ENCODE measurements around the gene C10orf143. TPM values are rescaled to one million over a fixed set of nuclear protein-coding genes. Genes with fewer than 3 reads are reported as not detected.
"Not testable (repeated sequence)": the region's sequence is repeated elsewhere in the genome, so short reads cannot be mapped to it uniquely, and the experiment has no call there.

Gene C10orf143
- total RNA-seq, 1 donor from 2014 or later: 1.6 TPM

DNA sequence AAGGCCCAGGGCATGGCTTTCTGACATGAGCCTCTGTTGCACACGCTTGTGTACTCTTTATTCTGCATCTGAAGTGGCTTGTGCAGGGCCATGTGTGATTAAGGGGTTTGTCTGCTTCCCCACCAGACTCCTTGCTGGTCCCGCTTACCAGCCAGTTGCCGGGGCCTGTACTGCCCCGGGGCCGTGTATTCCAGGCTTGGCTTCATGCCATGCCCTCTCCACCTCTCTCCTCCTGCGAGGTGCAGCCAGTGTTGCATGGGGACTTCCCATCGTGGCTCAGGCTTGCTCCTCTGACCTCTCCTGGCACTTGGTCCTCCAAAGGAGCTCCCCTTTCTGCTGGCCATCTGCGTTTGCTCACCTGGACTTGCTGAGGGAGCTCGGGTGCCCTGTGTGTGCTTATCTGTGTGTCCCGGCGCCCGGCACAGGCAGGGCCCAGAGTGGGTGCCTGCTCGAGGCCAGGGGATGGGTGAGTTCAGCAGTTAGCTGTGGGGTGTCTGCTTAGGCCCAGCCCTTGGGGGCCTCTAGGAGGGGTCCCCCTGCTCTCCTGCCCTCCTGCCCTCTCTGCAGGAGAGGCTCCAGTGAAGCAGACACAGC is 11.0 kb upstream of the C10orf143 start:
- peaks cover 5% of the 10 kb centered on the region for H3K27me3 Mint-ChIP-seq (ENCODE audit: insufficient read depth, low read depth)

DNA sequence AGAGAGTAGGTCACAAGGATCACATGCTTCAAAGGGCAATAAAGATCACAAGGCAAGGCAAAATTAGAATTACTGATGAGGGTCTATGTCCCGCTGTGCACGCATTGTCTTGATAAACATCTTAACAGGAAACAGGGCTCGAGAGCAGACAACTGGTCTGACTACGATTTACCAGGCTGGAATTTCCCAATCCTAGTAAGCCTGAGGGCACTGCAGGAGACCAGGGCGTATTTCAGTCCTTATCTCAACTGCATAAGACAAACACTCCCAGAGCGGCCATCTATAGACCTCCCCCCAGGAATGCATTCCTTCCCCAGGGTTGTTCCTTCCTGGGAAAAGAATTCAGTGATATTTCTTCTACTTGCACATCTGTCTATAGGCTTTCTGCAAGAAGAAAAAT is 6.9 kb upstream of the C10orf143 start:
- not testable (repeated sequence) for H3K4me1 ChIP-seq; H3K36me3 Mint-ChIP-seq; H3K27me3 Mint-ChIP-seq (ENCODE audit: insufficient read depth, low read depth); H3K4me3 Mint-ChIP-seq; H3K36me3 ChIP-seq; H3K9ac ChIP-seq; H2AFZ ChIP-seq (replicated peaks); H3K9me3 ChIP-seq (ENCODE audit: low read depth); H3F3A ChIP-seq (ENCODE audit: low read depth); H3K4me1 Mint-ChIP-seq; H3K27me3 ChIP-seq; H3K79me2 ChIP-seq (ENCODE audit: low read depth); H3K27ac ChIP-seq; DNase-seq (ENCODE audit: low spot score); H3K4me2 ChIP-seq; H3K27ac Mint-ChIP-seq; H4K20me1 ChIP-seq (ENCODE audit: low read depth); H3K4me3 ChIP-seq
- peaks cover 16% of the 10 kb centered on the region for H3K9me3 Mint-ChIP-seq

More for the DNA sequence above, 11.0 kb upstream of the C10orf143 start:
- Mint-ChIP-seq H3K9me3 (peaks cover 10% of the 10 kb centered on the region), H3K4me1 (no peaks in the 10 kb centered on the region), H3K36me3 (no peaks in the 10 kb centered on the region), H3K27ac (no peak overlapping the region), H3K4me3 (no peak overlapping the region)
- TF ChIP-seq EZH2 (IDR thresholded peaks at IDR 0.05): no peak
- no peak for TF ChIP-seq EZH2phosphoT487 (IDR thresholded peaks at IDR 0.05)
- TF ChIP-seq, protein P1, sequence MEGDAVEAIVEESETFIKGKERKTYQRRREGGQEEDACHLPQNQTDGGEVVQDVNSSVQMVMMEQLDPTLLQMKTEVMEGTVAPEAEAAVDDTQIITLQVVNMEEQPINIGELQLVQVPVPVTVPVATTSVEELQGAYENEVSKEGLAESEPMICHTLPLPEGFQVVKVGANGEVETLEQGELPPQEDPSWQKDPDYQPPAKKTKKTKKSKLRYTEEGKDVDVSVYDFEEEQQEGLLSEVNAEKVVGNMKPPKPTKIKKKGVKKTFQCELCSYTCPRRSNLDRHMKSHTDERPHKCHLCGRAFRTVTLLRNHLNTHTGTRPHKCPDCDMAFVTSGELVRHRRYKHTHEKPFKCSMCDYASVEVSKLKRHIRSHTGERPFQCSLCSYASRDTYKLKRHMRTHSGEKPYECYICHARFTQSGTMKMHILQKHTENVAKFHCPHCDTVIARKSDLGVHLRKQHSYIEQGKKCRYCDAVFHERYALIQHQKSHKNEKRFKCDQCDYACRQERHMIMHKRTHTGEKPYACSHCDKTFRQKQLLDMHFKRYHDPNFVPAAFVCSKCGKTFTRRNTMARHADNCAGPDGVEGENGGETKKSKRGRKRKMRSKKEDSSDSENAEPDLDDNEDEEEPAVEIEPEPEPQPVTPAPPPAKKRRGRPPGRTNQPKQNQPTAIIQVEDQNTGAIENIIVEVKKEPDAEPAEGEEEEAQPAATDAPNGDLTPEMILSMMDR (IDR thresholded peaks at IDR 0.05): no peak
- Histone ChIP-seq H2AFZ (replicated peaks) (no peak overlapping the region), H3K79me2 (ENCODE audit: low read depth) (no peaks in the 10 kb centered on the region), H3K9me3 (ENCODE audit: low read depth) (no peaks in the 10 kb centered on the region), H3K36me3 (no peaks in the 10 kb centered on the region), H3K27me3 (no peaks in the 10 kb centered on the region), H3K4me3 (no peak overlapping the region), H3K9ac (no peak overlapping the region), H3K4me1 (no peaks in the 10 kb centered on the region), H3F3A (ENCODE audit: low read depth) (no peaks in the 10 kb centered on the region), H3K4me2 (no peak overlapping the region), H4K20me1 (ENCODE audit: low read depth) (no peaks in the 10 kb centered on the region), H3K27ac (no peak overlapping the region)
- no peak for DNase-seq (ENCODE audit: low spot score)

DNA sequence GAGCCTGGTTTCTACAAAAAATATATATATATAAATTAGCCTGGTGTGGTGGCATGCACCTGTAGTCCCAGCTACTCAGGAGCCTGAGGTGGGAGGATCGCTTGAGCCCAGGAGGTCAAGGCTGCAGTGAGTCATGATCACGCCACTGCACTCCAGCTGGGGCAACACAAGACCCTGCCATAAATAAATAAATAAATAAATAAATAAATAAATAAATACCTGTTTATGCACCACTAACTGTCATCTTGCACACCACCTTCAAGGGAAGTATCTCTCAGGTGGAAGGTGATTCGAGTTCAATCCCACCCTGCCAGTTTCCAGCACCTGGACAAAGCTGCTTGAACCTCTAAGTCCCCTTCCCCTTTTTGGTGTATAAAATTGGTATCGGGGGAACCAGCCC is 6.3 kb upstream of the C10orf143 start:
- H3K36me3 ChIP-seq; DNase-seq (ENCODE audit: low spot score); H3K79me2 ChIP-seq (ENCODE audit: low read depth); H3K4me1 Mint-ChIP-seq; H3K9ac ChIP-seq; H3K4me2 ChIP-seq; H3K4me1 ChIP-seq; H3K27me3 ChIP-seq; H3K9me3 ChIP-seq (ENCODE audit: low read depth); H3K36me3 Mint-ChIP-seq; H3K27ac Mint-ChIP-seq; H3K27ac ChIP-seq; H2AFZ ChIP-seq (replicated peaks); H4K20me1 ChIP-seq (ENCODE audit: low read depth); H3K27me3 Mint-ChIP-seq (ENCODE audit: insufficient read depth, low read depth); H3F3A ChIP-seq (ENCODE audit: low read depth); H3K4me3 Mint-ChIP-seq; H3K4me3 ChIP-seq: not testable (repeated sequence)
- peaks cover 18% of the 10 kb centered on the region for H3K9me3 Mint-ChIP-seq

DNA sequence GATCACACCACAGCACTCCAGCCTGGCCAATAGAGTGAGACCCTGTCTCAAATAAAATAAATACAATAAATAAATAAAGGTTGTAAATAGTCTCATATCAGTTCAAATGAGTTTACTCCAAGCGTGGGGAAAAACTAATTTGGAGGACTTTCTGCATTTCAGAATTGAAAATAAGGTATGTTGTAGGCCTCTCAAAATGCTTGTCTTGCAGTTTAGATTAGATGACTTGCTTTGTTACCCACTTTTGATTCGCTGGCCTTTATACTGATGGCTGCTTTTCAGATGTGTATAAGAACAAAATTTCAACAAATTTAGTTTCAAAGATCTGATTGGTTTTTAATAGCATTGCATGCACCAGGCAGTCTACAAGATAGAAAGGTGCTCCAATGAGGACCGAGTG is 2.2 kb upstream of the C10orf143 start:
- Histone ChIP-seq H2AFZ (replicated peaks) (no peak overlapping the region), H4K20me1 (ENCODE audit: low read depth) (no peaks in the 10 kb centered on the region), H3K9ac (no peak overlapping the region), H3K27ac (no peak overlapping the region), H3K9me3 (ENCODE audit: low read depth) (no peaks in the 10 kb centered on the region), H3K79me2 (ENCODE audit: low read depth) (peaks cover 18% of the 10 kb centered on the region), H3K4me2 (no peak overlapping the region), H3K27me3 (no peaks in the 10 kb centered on the region), H3K36me3 (peaks cover 3% of the 10 kb centered on the region), H3K4me1 (no peaks in the 10 kb centered on the region), H3K4me3 (no peak overlapping the region), H3F3A (ENCODE audit: low read depth) (peaks cover 7% of the 10 kb centered on the region)
- Mint-ChIP-seq H3K4me1 (peaks cover 14% of the 10 kb centered on the region), H3K27ac (no peak overlapping the region), H3K27me3 (ENCODE audit: insufficient read depth, low read depth) (peaks cover 7% of the 10 kb centered on the region), H3K9me3 (peaks cover 15% of the 10 kb centered on the region), H3K36me3 (peaks cover 2% of the 10 kb centered on the region), H3K4me3 (no peak overlapping the region)
- TF ChIP-seq, protein P1 (IDR thresholded peaks at IDR 0.05): no peak
- TF ChIP-seq EZH2 (IDR thresholded peaks at IDR 0.05) (no peak), EZH2phosphoT487 (IDR thresholded peaks at IDR 0.05) (no peak)
- no peak for DNase-seq (ENCODE audit: low spot score)
